T-helper 2 cell treated with Interferon-gamma antibody and Interleukin-4, amounts not matched to agents 5 μg/mL and 100 μg/mL, for 36 hours (primary cell): ENCODE data around the gene FKBP11.

Experiments used
- DNase-seq: peaks from one replicate; pipeline ENCODE4 v3.0.0; 2021; ENCODE audit warnings: low spot score
- H3K27ac Mint-ChIP-seq: one replicate; pipeline ENCODE4 v1.8.0; 2021; ENCODE audit warnings: mild to moderate bottlenecking, mixed read lengths
- H3K27me3 Mint-ChIP-seq: one replicate; pipeline ENCODE4 v1.8.0; 2021; ENCODE audit warnings: low read depth, mixed read lengths
- H3K36me3 Mint-ChIP-seq: one replicate; pipeline ENCODE4 v1.8.0; 2021; ENCODE audit warnings: low read depth, mixed read lengths
- H3K4me1 Mint-ChIP-seq: one replicate; pipeline ENCODE4 v1.8.0; 2021; ENCODE audit warnings: low read depth, mixed read lengths
- H3K4me3 Mint-ChIP-seq: one replicate; pipeline ENCODE4 v1.8.0; 2022; ENCODE audit warnings: mild to moderate bottlenecking, moderate library complexity, mixed read lengths
- H3K9me3 Mint-ChIP-seq: one replicate; pipeline ENCODE4 v1.8.0; 2021; ENCODE audit warnings: mixed read lengths

The FKBP11 gene

GRCh38 chr12:48907245-48907644 lies 18.0 kb downstream of the FKBP11 start:
- Mint-ChIP-seq H3K27me3 (peaks cover 4% of the 10 kb centered on the region), H3K4me3 (no peak overlapping the region), H3K4me1 (peaks cover 9% of the 10 kb centered on the region), H3K36me3 (no peaks in the 10 kb centered on the region), H3K27ac (no peak overlapping the region), H3K9me3 (no peaks in the 10 kb centered on the region)
- DNase-seq: no peak

DNA sequence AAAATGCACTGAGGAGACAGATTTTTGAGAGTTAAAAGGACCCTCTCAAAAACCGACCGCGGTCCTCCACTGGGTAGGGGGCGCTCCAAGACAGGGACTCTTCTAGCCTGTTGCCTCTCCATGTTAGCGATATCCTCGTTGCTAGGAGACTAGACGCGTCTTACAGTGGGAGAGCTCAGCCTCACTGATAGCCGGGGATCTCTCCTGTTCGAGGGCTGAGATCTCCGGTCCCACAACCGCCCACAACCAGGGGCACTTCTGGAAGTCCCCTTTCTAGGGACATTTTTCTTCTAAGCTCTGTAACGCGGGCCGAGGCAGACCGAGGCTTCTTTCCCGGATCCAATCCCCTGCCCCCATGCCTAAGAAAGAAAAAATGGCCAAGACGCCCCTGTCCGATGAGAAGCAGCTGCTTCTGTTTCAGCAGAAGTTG lies 21.3 kb downstream of the FKBP11 start:
- H3K9me3 Mint-ChIP-seq: no peaks in the 10 kb centered on the region
- H3K36me3 Mint-ChIP-seq: no peaks in the 10 kb centered on the region
- no peak overlapping the region for H3K27ac Mint-ChIP-seq
- peaks cover 11% of the 10 kb centered on the region for H3K4me1 Mint-ChIP-seq
- peaks cover 2% of the 10 kb centered on the region for H3K27me3 Mint-ChIP-seq
- DNase-seq: peak; percentile 73
- peak overlapping the region; percentile 81 for H3K4me3 Mint-ChIP-seq

- peaks cover 11% of the 10 kb centered on the region for H3K4me1 Mint-ChIP-seq
- H3K27me3 Mint-ChIP-seq: peaks cover 3% of the 10 kb centered on the region
- DNase-seq: no peak
- H3K9me3 Mint-ChIP-seq: no peaks in the 10 kb centered on the region
- no peak overlapping the region for H3K27ac Mint-ChIP-seq
- peak overlapping the region; percentile 72 for H3K4me3 Mint-ChIP-seq
- no peaks in the 10 kb centered on the region for H3K36me3 Mint-ChIP-seq
These were observed 21.8 kb downstream of the FKBP11 start for GRCh38 chr12:48903363-48903981.

GRCh38 chr12:48901278-48901677 lies 24.0 kb downstream of the FKBP11 start:
- H3K9me3 Mint-ChIP-seq: no peaks in the 10 kb centered on the region
- no peak overlapping the region for H3K4me3 Mint-ChIP-seq
- H3K27me3 Mint-ChIP-seq: peaks cover 5% of the 10 kb centered on the region
- DNase-seq: no peak
- peaks cover 11% of the 10 kb centered on the region for H3K4me1 Mint-ChIP-seq
- no peaks in the 10 kb centered on the region for H3K36me3 Mint-ChIP-seq
- H3K27ac Mint-ChIP-seq: no peak overlapping the region

DNA sequence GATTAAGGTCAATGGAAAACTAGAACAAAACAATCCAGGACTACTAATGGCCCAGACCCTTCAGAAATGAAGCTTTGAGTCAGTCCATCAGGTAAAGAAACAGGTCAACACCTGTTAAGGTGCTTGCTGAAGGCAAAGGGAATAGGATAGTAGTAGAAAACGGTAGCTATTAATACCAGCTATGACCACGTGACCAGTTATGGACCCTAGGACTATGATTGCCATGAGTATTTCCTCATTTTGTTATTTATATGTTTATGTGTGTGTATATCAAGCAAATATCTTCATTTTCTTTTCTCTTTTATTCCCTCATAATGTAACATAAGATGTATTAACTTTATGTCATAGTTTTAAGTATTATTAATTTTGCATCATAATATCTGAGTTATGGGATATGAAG lies 25.6 kb downstream of the FKBP11 start:
- Mint-ChIP-seq H3K4me1 (peaks cover 11% of the 10 kb centered on the region), H3K4me3 (no peak overlapping the region), H3K9me3 (no peaks in the 10 kb centered on the region), H3K27ac (no peak overlapping the region), H3K27me3 (peaks cover 5% of the 10 kb centered on the region), H3K36me3 (no peaks in the 10 kb centered on the region)
- DNase-seq: no peak

GRCh38 chr12:48894271-48894670 lies 31.0 kb downstream of the FKBP11 start:
- H3K9me3 Mint-ChIP-seq: no peaks in the 10 kb centered on the region
- no peaks in the 10 kb centered on the region for H3K36me3 Mint-ChIP-seq
- no peak overlapping the region for H3K4me3 Mint-ChIP-seq
- H3K27me3 Mint-ChIP-seq: peaks cover 29% of the 10 kb centered on the region
- H3K27ac Mint-ChIP-seq: no peak overlapping the region
- no peak for DNase-seq
- H3K4me1 Mint-ChIP-seq: peaks cover 6% of the 10 kb centered on the region

GRCh38 chr12:48890657-48891418 lies 34.5 kb downstream of the FKBP11 start:
- peaks cover 26% of the 10 kb centered on the region for H3K27me3 Mint-ChIP-seq
- H3K4me3 Mint-ChIP-seq: peak overlapping the region; percentile 46
- no peaks in the 10 kb centered on the region for H3K36me3 Mint-ChIP-seq
- peaks cover 6% of the 10 kb centered on the region for H3K4me1 Mint-ChIP-seq
- H3K9me3 Mint-ChIP-seq: no peaks in the 10 kb centered on the region
- DNase-seq: peak; percentile 72
- H3K27ac Mint-ChIP-seq: no peak overlapping the region

GRCh38 chr12:48889679-48890078 lies 35.6 kb downstream of the FKBP11 start:
- H3K4me3 Mint-ChIP-seq: no peak overlapping the region
- no peaks in the 10 kb centered on the region for H3K36me3 Mint-ChIP-seq
- H3K27me3 Mint-ChIP-seq: peaks cover 27% of the 10 kb centered on the region
- no peaks in the 10 kb centered on the region for H3K9me3 Mint-ChIP-seq
- no peak overlapping the region for H3K27ac Mint-ChIP-seq
- peaks cover 6% of the 10 kb centered on the region for H3K4me1 Mint-ChIP-seq
- DNase-seq: no peak

GRCh38 chr12:48883305-48884161 lies 41.8 kb downstream of the FKBP11 start:
- DNase-seq: no peak
- Mint-ChIP-seq H3K4me1 (peaks cover 7% of the 10 kb centered on the region), H3K9me3 (no peaks in the 10 kb centered on the region), H3K27ac (no peak overlapping the region), H3K27me3 (peaks cover 33% of the 10 kb centered on the region), H3K4me3 (no peak overlapping the region), H3K36me3 (no peaks in the 10 kb centered on the region)

GRCh38 chr12:48882972-48883304 lies 42.4 kb downstream of the FKBP11 start:
- Mint-ChIP-seq H3K27ac (no peak overlapping the region), H3K4me1 (peaks cover 7% of the 10 kb centered on the region)

DNA sequence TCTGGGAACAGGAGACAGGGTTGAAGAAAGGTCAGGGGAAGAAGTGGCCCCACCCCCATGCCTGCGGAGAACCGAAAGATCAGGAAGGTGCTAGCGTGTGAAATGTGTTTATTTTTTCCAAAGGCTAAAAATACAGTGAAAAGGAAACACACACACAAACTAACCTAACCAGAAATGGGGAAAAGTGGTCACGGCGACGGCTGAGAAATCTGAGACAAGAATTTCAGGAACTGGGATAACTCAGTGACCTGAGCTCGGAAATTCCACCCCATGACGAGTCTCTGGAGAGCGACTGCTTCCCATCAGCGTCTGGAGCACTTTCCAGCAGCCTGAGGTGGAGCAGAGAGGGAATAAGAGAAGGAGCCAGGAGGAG lies 43.0 kb downstream of the FKBP11 start:
- Mint-ChIP-seq H3K9me3 (no peaks in the 10 kb centered on the region), H3K27me3 (peaks cover 33% of the 10 kb centered on the region), H3K4me1 (peaks cover 7% of the 10 kb centered on the region), H3K36me3 (no peaks in the 10 kb centered on the region), H3K4me3 (no peak overlapping the region), H3K27ac (no peak overlapping the region)
- DNase-seq: no peak

More at GRCh38 chr12:48882972-48883304, 42.4 kb downstream of the FKBP11 start:
- no peaks in the 10 kb centered on the region for H3K9me3 Mint-ChIP-seq
- H3K27me3 Mint-ChIP-seq: peaks cover 33% of the 10 kb centered on the region
- no peak overlapping the region for H3K4me3 Mint-ChIP-seq
- H3K36me3 Mint-ChIP-seq: no peaks in the 10 kb centered on the region
- DNase-seq: no peak

- Mint-ChIP-seq H3K4me3 (no peak overlapping the region), H3K27me3 (peaks cover 33% of the 10 kb centered on the region), H3K4me1 (peaks cover 7% of the 10 kb centered on the region), H3K9me3 (no peaks in the 10 kb centered on the region), H3K36me3 (no peaks in the 10 kb centered on the region), H3K27ac (no peak overlapping the region)
- DNase-seq: no peak
These were observed 43.5 kb downstream of the FKBP11 start for GRCh38 chr12:48881686-48882314.

GRCh38 chr12:48880647-48881046 lies 44.6 kb downstream of the FKBP11 start:
- Mint-ChIP-seq H3K9me3 (no peaks in the 10 kb centered on the region), H3K27ac (no peak overlapping the region), H3K4me3 (no peak overlapping the region), H3K36me3 (no peaks in the 10 kb centered on the region), H3K27me3 (peaks cover 33% of the 10 kb centered on the region), H3K4me1 (peaks cover 7% of the 10 kb centered on the region)
- DNase-seq: no peak

DNA sequence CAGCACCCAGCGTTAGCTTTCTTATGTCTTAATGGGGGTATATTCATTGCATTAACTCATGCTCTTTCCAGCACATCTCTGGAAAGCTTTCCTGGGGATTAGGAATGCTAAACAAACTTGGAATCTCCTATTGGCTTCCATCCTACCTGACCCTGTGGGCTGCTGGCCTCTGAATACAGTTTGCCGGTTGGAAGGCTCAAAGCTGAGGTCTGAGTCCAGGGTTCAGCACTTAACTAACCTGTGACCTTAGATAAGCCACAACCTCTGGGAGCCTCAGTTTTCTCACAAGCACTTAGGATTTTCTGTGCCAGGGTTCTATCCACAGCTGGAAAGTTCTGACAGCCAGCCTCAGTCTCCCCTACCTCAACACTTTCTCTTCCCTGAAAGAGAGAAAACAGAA lies 46.7 kb downstream of the FKBP11 start:
- Mint-ChIP-seq H3K27ac (no peak overlapping the region), H3K4me1 (peaks cover 7% of the 10 kb centered on the region), H3K36me3 (no peaks in the 10 kb centered on the region), H3K4me3 (no peak overlapping the region), H3K9me3 (no peaks in the 10 kb centered on the region), H3K27me3 (peaks cover 31% of the 10 kb centered on the region)
- no peak for DNase-seq
